T-helper 1 cell treated with Interleukin-12 subunit alpha and Interleukin-12 subunit beta and Interleukin-4 antibody, amounts not matched to agents 30 μg/mL and 1 μg/mL, for 36 hours (primary cell): ENCODE results near the gene HCFC2.

Source experiments
- H3K27ac Mint-ChIP-seq: one replicate; pipeline ENCODE4 v1.8.0; 2021; ENCODE audit warnings: mild to moderate bottlenecking, mixed read lengths
- H3K27me3 Mint-ChIP-seq: one replicate; pipeline ENCODE4 v1.8.0; 2021; ENCODE audit warnings: low read depth, mixed read lengths
- H3K36me3 Mint-ChIP-seq: one replicate; pipeline ENCODE4 v1.8.0; 2021; ENCODE audit warnings: low read depth, mixed read lengths
- H3K4me1 Mint-ChIP-seq: one replicate; pipeline ENCODE4 v1.8.0; 2021; ENCODE audit warnings: low read depth, mixed read lengths
- H3K4me3 Mint-ChIP-seq: one replicate; pipeline ENCODE4 v1.8.0; 2021; ENCODE audit warnings: mild to moderate bottlenecking, moderate library complexity, mixed read lengths
- H3K9me3 Mint-ChIP-seq: one replicate; pipeline ENCODE4 v1.8.0; 2021; ENCODE audit warnings: mixed read lengths

The HCFC2 gene

DNA sequence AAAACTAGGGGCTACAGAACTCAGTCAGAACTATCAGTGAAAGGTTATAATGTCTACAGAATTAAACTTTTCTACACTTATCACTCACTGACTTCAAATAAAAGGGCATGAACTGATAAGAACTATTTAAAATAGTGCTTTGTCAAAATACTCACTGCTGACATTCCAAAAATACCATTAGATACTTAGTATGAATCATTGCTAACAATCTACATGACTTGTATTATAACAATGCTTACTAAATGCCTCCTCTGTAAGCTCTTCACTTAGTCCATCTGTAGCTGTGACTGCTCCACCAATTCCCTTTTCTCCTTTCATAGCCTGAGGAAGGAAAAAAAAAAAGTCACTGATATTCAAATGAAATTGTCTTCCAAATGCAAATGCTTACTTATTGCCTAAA is 56.7 kb downstream of the HCFC2 start:
- H3K27me3 Mint-ChIP-seq, result no peaks in the 10 kb centered on the region
- H3K36me3 Mint-ChIP-seq, result peaks cover 19% of the 10 kb centered on the region
- H3K27ac Mint-ChIP-seq, result no peak overlapping the region
- no peaks in the 10 kb centered on the region for H3K4me1 Mint-ChIP-seq
- H3K9me3 Mint-ChIP-seq, result no peaks in the 10 kb centered on the region
- no peak overlapping the region for H3K4me3 Mint-ChIP-seq

DNA sequence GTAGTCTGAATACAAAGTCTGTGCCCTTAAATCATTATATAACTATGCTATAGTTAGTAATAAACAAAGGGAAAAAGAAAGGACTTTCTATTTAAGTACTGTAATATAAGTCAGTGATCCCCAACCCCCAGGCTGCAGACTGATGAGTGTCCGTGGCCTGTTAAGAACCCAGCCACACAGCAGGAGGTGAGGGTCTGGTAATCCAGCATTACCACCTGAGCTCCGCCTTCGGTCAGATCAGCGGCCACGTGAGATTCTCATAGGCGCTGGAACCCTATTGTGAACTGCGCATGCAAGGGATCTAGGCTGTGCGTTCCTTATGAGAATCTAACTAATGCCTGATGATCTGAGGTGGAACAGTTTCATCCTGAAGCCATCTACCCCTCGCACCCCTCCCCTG is 58.0 kb downstream of the HCFC2 start:
- H3K9me3 Mint-ChIP-seq, result no peaks in the 10 kb centered on the region
- H3K4me1 Mint-ChIP-seq, result no peaks in the 10 kb centered on the region
- H3K27me3 Mint-ChIP-seq, result no peaks in the 10 kb centered on the region
- peaks cover 23% of the 10 kb centered on the region for H3K36me3 Mint-ChIP-seq
- no peak overlapping the region for H3K4me3 Mint-ChIP-seq
- no peak overlapping the region for H3K27ac Mint-ChIP-seq

DNA sequence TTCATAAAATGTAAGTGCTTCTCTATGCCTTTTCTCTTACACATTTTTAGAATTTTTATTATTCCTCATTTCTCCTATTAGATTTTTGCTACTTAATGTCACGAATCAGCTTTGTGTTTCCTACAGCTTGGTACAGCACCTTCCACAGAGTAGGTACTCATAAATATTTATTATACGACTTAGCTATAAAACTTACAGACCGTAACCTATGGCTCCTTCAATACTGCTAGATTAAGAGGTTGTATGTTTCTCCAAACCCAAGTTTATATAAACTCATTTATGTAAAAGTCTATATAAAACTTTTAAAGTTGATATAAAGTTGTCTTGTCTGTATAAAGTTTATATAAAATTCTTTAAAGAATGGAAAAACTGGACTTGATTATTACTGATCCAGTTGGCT is 62.2 kb downstream of the HCFC2 start:
- Mint-ChIP-seq H3K36me3 (peaks cover 26% of the 10 kb centered on the region), H3K9me3 (no peaks in the 10 kb centered on the region), H3K27ac (no peak overlapping the region), H3K4me1 (peaks cover 7% of the 10 kb centered on the region), H3K4me3 (no peak overlapping the region), H3K27me3 (no peaks in the 10 kb centered on the region)

DNA sequence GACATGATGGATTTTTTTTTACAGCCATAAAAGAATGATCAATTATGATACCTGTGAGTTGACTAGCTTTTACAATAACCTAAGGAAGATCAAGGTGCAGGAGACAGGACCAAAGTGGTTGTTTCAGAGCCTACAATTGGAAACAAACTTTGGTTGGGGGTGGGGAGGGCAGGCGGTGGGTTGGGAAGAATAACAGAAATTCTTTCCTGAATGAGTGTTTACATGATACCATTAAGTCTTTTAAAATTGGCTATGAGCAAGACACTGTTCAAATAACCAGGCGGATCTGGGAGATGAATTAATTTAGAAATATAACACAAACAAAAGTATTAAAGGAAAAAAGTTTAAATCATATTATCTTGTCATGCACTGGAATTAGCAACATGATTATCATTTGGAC is 66.4 kb downstream of the HCFC2 start:
- Mint-ChIP-seq H3K4me3 (no peak overlapping the region), H3K36me3 (peaks cover 28% of the 10 kb centered on the region), H3K27me3 (no peaks in the 10 kb centered on the region), H3K9me3 (no peaks in the 10 kb centered on the region), H3K4me1 (peaks cover 16% of the 10 kb centered on the region), H3K27ac (no peak overlapping the region)

DNA sequence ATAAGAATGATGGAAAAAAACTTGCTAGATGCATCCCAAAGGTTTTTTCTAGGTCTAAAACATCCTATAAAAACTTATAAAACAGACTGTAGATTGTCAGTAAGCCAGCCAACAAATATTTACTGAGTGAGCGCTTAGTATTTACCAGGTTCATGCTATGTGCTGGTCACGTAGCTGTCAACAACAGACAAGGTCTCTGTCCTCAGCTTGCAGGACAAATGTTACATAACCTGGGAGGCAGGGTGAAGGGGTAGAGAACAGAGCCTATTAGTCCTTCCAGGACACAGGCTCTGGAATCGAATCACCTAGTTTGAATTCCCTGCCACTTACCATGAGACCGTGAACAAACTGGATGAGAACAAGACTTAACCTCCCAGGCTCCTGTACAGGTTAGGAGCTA is 67.3 kb downstream of the HCFC2 start:
- peaks cover 23% of the 10 kb centered on the region for H3K4me1 Mint-ChIP-seq
- no peak overlapping the region for H3K27ac Mint-ChIP-seq
- no peaks in the 10 kb centered on the region for H3K27me3 Mint-ChIP-seq
- no peak overlapping the region for H3K4me3 Mint-ChIP-seq
- H3K9me3 Mint-ChIP-seq, result no peaks in the 10 kb centered on the region
- H3K36me3 Mint-ChIP-seq, result peaks cover 24% of the 10 kb centered on the region

DNA sequence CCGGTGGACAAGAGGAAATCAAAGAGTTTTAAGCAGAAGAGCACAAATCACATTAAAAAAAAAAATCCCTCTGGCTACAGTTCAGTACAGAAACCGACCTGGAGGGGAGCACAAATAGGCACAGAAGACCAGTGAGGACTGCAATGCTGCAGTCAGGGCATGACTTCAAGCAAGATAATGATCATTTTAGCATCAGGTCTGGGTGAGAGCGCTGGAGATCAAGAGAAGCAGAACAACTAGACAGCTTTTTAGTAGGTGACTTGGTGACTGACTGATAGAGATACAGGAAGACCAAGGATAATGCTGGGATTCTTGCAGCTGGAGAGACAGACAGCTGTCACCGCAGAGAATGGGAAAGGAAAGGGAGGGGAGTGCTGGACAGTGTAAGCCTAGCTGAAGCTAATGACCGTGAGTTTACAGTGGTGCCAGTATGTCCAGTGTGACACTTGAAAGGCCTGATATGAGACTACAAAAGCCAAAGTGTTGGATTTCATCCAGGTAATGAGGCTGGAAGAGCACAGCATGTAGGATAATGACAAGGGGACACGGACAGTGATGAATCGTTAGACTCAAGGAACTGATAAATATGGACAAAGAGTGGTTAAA is 68.1 kb downstream of the HCFC2 start:
- no peak overlapping the region for H3K27ac Mint-ChIP-seq
- no peaks in the 10 kb centered on the region for H3K9me3 Mint-ChIP-seq
- peaks cover 23% of the 10 kb centered on the region for H3K36me3 Mint-ChIP-seq
- H3K4me3 Mint-ChIP-seq, result no peak overlapping the region
- H3K27me3 Mint-ChIP-seq, result no peaks in the 10 kb centered on the region
- H3K4me1 Mint-ChIP-seq, result peaks cover 29% of the 10 kb centered on the region

DNA sequence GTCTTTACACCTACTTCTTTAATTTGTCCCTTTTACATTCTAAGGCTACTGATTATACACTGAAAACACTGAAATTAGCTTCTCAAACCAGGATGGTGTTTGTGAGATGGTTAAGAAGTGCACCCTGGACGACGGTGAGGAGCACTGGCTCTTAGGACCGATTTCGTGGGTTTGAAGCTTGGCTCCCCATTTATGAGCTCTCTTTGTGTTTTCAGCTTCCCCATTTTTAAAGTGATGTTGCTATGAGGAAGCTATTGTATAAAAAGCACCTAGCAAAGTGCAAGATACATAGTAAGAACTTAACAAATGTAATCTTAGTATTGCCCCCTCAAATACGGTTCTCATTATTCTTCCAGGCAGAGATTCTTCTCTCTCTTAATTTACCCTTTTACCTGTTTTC is 69.0 kb downstream of the HCFC2 start:
- H3K36me3 Mint-ChIP-seq, result peaks cover 23% of the 10 kb centered on the region
- H3K9me3 Mint-ChIP-seq, result no peaks in the 10 kb centered on the region
- H3K4me1 Mint-ChIP-seq, result peaks cover 29% of the 10 kb centered on the region
- H3K27me3 Mint-ChIP-seq, result no peaks in the 10 kb centered on the region
- H3K4me3 Mint-ChIP-seq, result no peak overlapping the region
- no peak overlapping the region for H3K27ac Mint-ChIP-seq

DNA sequence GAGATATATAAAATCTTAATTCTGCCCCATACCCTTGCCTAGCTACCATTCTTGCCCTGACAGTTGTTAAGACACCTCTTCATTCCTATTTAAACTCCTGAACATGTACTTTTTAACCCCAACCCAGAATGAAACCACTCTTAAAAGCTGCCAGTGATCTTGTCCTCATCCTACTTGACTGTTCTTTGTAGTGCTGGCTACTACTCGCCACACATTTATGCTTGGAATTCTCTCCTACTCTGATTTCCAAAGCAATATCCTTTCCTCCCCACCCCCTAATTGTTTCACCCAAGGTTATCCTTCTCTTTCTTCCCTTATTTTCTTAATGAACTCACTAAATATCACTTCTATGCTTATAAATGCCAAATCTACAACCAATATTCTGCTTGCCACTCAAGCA is 69.5 kb downstream of the HCFC2 start:
- Mint-ChIP-seq H3K4me1 (peaks cover 30% of the 10 kb centered on the region), H3K9me3 (no peaks in the 10 kb centered on the region), H3K27ac (no peak overlapping the region), H3K36me3 (peaks cover 22% of the 10 kb centered on the region), H3K4me3 (no peak overlapping the region), H3K27me3 (no peaks in the 10 kb centered on the region)

DNA sequence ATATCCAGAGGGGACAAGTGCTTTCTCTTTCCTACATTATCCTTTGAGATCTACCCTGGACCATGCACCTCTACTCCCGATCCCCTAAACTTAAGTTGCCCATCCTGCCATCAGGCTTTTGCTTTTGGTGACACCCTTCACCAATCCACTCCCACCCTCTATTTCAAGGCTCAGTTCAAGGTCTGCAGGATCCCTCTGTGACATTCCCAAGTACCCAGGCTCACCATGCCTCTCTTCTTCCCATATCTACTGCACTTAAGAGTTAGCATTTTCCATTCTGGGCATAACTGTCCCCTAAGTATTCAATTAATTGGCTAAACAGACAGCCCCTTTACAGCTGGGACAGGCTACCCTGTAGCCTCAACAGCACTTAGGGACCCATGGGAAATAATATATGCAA is 70.6 kb downstream of the HCFC2 start:
- H3K4me1 Mint-ChIP-seq, result peaks cover 32% of the 10 kb centered on the region
- H3K9me3 Mint-ChIP-seq, result no peaks in the 10 kb centered on the region
- no peak overlapping the region for H3K4me3 Mint-ChIP-seq
- H3K27me3 Mint-ChIP-seq, result no peaks in the 10 kb centered on the region
- H3K27ac Mint-ChIP-seq, result no peak overlapping the region
- H3K36me3 Mint-ChIP-seq, result peaks cover 14% of the 10 kb centered on the region

DNA sequence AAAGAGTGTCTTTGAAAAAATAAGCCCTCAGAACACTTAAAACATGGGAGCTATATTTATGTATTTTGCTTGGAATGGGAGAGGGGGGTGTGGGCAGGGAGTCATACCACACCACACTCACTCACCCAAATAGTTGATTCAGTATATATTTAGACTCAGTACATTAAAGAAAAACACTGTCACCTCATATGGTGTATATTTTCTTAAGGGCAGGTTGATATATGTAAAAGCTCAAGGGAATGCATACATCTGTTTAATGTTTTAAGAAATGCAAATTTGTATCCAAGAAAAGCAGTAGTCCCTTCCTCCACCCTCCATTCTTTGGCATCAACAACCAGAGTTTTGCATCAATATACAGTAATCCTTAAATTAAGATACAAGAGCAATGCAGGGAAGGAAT is 72.2 kb downstream of the HCFC2 start:
- H3K27ac Mint-ChIP-seq, result peak overlapping the region; percentile 84
- peak overlapping the region; percentile 88 for H3K4me3 Mint-ChIP-seq
- peaks cover 8% of the 10 kb centered on the region for H3K36me3 Mint-ChIP-seq
- H3K27me3 Mint-ChIP-seq, result peaks cover 7% of the 10 kb centered on the region
- H3K9me3 Mint-ChIP-seq, result no peaks in the 10 kb centered on the region
- H3K4me1 Mint-ChIP-seq, result peaks cover 25% of the 10 kb centered on the region

DNA sequence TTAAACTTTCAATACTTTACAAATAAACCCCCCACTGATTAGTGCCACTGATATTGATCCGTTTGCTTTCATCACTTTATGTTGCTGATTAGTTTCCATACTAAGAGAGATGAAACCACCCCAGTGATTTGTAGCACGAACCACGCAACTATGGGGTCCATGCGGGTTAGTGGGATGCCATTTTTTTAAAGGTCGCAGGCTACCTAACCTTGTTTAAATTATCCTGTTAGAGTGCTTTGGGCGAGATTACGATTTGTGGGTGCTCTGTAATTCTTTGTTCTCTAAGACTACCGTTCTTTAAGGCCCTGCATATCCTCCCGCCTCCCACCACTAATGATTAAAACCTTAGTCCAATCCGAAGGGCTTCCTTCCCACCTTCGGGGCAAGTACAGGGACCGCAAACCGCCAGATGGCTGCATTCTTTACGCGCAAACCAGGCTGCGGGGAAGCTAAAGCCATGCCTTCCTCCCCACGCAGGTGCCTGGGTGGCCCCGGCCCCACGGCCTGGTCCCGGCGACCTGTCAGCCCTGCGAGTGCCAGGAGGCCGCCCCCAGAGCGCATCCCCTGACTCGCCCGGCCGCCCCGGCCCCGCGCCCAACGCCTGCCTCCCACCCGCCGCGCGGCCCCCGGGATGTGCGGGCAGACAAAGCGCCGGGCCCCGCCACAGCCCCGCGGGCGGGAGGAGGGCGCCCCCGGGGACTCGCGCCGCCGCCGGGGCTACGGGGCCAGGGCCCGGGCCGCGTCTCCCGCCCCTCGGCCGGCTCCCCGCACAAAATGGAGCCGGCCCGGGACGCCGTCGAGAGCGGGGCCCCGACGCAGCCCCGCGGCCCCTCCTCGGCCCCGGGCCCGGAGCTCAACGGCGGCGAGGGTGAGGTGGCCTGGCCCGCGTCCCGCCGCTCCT is 72.9 kb downstream of the HCFC2 start:
- peaks cover 22% of the 10 kb centered on the region for H3K4me1 Mint-ChIP-seq
- H3K27me3 Mint-ChIP-seq, result peaks cover 14% of the 10 kb centered on the region
- peak overlapping the region; percentile 84 for H3K27ac Mint-ChIP-seq
- H3K36me3 Mint-ChIP-seq, result peaks cover 6% of the 10 kb centered on the region
- no peaks in the 10 kb centered on the region for H3K9me3 Mint-ChIP-seq
- peak overlapping the region; percentile 88 for H3K4me3 Mint-ChIP-seq

DNA sequence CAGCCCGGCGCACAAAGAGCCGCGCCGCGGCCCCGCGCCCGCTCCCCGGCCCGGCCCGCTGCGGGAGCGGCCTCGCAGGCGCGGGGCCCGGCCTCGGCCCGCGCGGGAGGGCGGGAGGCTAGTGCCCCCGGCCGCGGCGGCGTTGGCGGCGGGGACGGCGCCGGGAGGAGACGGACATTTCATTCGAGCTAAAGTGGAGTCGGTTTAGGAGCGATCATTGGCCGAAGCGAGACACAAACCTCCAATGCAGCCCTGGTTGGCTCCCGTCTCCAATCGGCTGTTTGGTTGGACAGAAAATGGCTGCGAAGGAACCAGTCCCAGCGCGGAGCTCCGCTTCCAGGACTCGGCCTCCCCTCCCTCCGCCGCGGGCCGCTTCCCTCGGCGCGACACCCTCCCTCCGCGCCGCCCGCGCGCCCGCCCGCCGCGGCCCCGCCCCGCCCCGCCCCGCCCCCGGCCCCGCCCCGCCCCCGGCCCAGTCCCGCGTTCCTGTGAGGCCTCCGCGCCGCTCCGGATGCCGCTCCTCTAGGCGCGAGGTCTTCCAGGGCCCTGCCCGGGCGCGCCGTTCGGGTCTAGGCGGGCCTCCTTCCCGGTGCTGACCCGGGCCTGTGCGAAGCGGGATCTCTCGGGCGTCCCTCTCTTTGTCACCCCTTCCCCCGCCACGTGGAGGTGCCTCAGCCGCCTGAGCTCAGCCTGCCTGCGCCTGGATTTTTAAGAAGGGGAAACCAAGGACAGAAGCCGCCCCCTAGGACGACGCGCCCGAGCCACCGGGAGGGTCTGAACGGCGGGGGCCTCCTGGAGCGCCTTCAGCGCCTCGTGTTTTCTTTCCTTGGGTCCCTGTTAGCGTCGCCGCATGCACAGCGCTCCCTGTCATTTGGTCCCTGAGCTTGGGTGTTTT is 73.8 kb downstream of the HCFC2 start, which contains the start of gene NFYB:
NFYB (minus strand) TSS at position 309 of the 895 bp plus-strand sequence. CDS start 2,757 bp downstream, outside the sequence.
- peaks cover 23% of the 10 kb centered on the region for H3K27me3 Mint-ChIP-seq
- H3K9me3 Mint-ChIP-seq, result no peaks in the 10 kb centered on the region
- H3K4me1 Mint-ChIP-seq, result peaks cover 18% of the 10 kb centered on the region
- H3K4me3 Mint-ChIP-seq, result peak within 1 kb of the TSS; percentile 88
- H3K27ac Mint-ChIP-seq, result peak within 1 kb of the TSS; percentile 84
- H3K36me3 Mint-ChIP-seq, result peaks cover 1% of the 10 kb centered on the region

DNA sequence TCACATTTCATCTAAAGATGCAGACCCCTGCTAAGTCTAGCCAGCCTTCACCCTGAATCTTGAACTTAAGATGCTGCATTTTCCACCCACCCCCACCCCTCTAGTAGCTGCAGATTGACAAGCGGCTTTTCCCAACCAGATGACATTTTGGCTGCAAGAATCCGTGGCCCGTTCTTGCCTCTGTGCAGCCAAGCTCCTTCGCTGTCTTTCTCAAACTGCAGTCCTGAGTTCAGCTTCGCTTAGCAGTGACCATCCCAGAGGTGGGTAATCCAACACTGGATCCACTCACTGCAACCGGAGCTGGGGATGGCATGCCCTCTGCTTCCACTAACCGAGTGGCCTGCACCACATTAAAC is 74.4 kb downstream of the HCFC2 start:
- H3K4me1 Mint-ChIP-seq, result peaks cover 18% of the 10 kb centered on the region
- no peaks in the 10 kb centered on the region for H3K9me3 Mint-ChIP-seq
- no peak overlapping the region for H3K27ac Mint-ChIP-seq
- H3K27me3 Mint-ChIP-seq, result peaks cover 29% of the 10 kb centered on the region
- peaks cover 1% of the 10 kb centered on the region for H3K36me3 Mint-ChIP-seq
- H3K4me3 Mint-ChIP-seq, result peak overlapping the region; percentile 22

DNA sequence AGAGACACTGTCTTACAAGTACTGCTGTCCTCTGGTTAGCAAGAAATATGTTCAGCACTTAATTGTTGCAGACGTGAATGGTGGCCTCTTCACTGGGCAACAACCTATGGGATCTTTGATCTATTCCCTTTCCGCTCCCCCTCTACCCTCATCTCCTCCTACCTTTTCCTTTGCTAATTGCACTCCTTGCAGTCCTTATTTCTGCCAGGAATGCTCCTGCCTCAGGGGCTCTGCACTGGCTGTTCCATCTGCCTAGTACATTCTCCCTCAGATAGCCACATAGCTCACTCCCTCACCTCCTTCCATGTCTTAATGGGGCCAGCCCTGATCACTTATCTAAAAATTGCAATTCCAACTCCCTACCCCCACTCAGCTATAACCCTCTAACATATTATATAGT is 78.2 kb downstream of the HCFC2 start:
- no peak overlapping the region for H3K27ac Mint-ChIP-seq
- H3K27me3 Mint-ChIP-seq, result peaks cover 55% of the 10 kb centered on the region
- peaks cover 1% of the 10 kb centered on the region for H3K36me3 Mint-ChIP-seq
- no peak overlapping the region for H3K4me3 Mint-ChIP-seq
- H3K4me1 Mint-ChIP-seq, result peaks cover 3% of the 10 kb centered on the region
- H3K9me3 Mint-ChIP-seq, result no peaks in the 10 kb centered on the region
